HG02840 (cell line): ENCODE data around the gene MMAB.
"Not testable (repeated sequence)": the region's sequence is repeated elsewhere in the genome, so short reads cannot be mapped to it uniquely, and the experiment has no call there.

Experiments used
- ATAC-seq: cut with Tn5 transposase; IDR thresholded peaks from one replicate; pipeline ENCODE4 v1.9.1; 2021; ENCODE audit warnings: mild to moderate bottlenecking, moderate library complexity, moderate number of reproducible peaks; ENCODE audit not compliant: unreplicated experiment, low FRiP score

Gene MMAB

DNA sequence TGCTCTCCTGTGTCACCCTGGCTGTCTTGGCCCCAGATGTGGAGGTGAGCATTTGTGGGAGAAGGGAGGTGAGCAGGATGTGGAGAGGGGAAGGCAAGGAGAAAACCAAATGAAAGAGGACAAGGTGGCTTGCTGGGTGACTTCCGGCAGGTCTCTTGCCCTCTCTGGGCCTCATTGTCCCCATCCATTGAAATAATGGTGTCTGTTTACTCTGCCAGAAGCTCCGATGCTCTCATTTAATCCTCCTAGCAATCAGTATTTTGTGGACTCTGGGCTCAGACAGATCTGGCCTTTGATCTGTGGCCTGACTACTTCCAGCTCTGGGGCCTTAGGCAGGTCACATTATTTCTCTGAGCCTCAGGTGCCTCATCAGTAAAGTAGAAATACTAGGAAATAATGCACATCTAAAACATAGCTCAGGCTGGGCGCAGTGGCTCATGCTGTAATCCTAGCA is 30.9 kb upstream of the MMAB start:
- ATAC-seq = no peak

GRCh38 chr12:109602132-109602531 is 28.8 kb upstream of the MMAB start:
- not testable (repeated sequence) for ATAC-seq

DNA sequence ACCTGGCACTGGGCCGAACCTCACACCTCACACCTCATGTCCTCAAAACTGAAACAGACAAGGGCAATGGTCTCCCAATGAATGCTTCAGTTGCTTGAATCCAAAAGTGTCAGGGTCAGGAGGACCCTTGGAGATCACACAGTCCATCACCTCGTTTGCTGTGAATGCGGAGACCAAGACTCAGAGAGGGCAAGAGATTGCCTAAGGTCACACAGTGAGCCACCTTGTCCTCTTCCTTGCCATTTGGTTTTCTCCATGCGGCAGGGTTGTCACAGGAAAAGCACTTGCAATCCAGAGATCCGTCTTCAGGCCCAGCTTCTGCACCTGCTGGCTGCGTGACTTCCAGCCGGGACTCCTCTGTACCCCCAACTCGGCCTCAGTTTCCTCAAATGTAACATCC is 28.3 kb upstream of the MMAB start:
- no peak for ATAC-seq

GRCh38 chr12:109600995-109601394 is 27.7 kb upstream of the MMAB start:
- ATAC-seq = no peak

GRCh38 chr12:109600481-109600880 is 27.2 kb upstream of the MMAB start:
- no peak for ATAC-seq

DNA sequence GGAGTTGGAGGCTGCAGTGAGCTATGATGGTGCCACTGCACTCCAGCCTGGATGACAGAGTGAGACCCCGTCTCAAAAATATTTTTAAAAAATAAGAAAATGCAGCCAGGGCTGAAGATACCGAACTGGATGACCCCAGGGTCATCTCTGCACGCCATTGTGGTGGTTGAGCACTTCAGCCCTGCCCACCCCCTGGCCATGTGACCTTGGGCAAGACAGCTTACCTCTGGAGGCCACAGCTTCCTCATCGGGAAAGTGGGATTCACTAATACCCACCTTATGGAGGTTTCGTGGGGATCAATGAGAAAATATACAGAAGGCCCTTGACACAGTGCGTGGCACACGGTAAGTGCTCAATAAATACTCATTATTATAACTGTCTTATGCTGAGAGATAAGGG is 25.8 kb upstream of the MMAB start:
- ATAC-seq = no peak

DNA sequence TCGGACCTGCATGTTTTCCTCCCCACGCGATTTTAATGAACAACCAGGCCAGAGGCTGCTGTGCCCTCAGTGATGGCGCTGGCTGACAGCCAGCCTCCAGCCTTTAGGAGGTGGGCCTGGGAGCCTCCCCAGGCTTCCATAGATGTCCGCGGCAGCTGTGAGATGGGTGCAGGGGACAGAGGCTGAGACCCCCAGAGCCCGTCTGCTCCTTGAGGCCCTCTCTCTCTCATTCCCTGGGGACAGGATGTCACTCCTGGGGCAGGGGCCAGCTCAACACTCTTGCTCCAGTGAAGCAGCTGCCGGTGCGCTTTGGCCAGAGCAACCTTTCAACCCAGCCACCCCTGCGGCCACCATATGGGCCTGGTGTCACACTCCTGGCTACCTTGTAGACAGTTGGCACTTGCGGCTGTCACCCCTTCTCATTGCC is 25.1 kb upstream of the MMAB start:
- ATAC-seq = no peak

- no peak for ATAC-seq
These were observed 24.6 kb upstream of the MMAB start for GRCh38 chr12:109597795-109598427.

DNA sequence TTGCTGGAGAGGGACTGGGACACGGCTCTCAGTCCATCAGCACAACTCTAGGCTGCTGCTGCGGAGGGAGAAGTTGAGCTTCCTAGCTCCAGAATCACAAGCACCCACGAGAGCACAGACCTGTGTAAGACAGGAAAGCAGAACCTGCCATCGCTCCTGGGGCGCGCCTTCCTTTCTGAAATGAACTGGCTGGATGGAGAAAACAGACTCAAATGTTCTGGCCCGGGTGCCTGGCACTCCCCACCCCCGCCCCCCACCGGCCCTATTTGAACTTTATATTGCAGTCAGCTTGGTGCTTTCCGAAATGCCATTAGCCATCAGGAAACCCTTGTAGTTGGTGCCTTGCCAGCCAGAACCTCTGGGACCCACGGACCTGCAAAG is 24.1 kb upstream of the MMAB start:
- ATAC-seq = no peak

GRCh38 chr12:109596418-109597244 is 23.3 kb upstream of the MMAB start:
- ATAC-seq = no peak

DNA sequence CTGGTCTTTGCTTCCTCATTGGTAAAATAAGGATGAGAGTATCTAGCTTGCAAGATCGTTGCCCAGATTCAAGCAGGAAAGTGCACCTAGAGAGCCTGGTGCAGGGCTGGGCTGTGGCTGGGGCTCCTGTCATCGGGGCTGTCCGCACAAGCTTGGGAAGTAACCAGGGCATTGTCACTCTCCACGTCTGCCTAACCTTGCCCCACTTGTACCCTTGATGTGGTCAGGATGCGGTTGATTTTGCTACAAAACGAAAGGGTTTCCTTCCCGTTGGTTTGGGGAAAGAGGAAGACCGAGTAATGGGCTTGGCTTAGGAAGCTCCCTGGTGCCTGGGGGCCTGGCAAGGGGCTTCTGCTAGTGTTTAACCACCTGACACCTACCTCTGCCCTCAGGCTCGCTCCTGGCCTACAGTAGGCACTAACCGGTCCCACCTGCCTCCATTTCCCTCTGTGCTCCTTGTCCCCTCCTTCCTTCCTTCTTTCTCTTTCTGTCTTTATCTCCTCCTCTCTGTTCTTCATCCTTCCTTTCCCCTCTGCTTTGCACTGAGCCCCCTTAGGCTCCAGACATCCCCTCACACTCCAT is 22.1 kb upstream of the MMAB start:
- ATAC-seq = no peak

DNA sequence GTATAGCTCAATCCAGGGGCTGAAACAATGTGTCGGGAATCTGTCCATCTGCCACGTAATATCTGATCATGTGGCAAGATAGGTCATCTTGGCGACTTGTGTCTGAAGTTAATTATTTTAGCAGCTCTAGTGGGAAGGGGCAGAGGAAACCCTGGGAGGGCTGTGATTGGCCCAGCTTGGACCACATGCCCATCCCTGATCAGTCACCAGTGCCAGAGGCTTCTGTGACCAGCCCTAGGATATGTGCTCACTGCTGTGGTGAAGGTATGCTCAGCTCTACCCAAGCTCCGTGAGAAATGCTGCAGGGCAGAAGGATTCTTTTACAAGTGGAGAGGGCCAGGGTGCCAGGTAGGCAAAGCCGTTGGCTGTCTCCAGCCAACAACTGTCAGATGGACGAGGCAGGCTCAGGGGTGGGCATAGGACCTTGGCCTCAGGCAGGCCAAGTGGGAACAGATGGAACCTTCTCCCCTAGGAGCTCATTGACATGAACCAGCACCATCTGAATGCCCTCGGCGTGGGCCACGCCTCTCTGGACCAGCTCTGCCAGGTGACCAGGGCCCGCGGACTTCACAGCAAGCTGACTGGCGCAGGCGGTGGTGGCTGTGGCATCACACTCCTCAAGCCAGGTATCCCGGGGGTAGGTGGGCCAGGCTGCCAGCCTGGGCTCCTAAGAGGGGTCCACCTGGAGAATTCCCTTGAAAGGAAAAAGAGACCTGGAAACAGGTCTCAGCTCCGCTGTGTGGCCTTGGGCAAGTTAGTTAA is 21.4 kb upstream of the MMAB start:
- ATAC-seq = no peak

DNA sequence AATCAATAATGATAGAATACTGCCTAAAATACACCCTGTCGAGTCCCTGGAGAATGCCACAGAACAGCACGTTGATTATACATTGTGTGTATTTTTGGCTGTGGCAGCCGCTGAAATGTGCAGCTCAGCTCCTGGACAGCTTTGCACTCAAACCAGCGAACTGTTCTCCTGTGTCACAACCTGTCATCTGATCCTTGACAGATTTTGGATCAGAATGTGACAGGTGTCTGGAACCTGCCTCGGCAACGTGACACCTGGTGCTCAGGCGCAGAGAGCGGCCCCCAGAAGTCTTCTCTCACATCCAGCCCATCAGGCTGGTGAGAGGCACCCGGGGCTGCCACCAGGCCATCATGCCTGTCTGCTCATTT is 19.6 kb upstream of the MMAB start:
- ATAC-seq = no peak

DNA sequence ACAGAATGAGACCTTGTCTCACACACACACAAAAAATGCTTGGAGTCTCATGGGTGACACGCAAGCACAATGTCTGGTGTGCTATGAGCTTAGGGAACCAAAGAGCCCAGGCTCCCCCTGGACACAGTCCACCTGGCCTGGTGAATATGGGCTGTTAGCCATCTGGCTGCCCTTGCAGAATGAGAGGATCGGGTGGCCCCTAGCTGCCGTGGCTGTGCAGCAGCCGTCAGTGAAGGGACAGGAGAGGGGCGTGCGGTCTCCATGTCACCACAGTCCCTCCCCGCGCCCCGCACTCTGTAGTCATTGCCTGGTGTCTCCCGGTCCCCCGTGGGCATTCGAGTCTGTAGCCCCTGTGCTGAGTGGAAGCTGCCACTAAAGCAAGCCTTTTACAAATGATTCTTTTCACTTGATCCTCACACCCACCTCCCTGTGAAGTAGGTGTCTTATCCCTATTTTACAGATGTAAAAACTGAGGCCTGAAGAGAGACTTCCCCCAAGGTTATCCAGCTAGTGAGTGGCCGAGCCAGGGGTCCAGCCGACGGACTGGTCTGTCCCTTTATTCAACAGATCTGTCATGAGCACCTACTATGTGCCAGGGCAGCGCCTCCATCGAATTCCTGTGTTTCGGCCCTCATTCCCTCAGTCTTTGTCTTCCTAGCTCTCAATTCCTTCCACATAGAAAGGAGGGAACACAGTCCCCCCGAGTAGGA is 19.0 kb upstream of the MMAB start:
- ATAC-seq = no peak

DNA sequence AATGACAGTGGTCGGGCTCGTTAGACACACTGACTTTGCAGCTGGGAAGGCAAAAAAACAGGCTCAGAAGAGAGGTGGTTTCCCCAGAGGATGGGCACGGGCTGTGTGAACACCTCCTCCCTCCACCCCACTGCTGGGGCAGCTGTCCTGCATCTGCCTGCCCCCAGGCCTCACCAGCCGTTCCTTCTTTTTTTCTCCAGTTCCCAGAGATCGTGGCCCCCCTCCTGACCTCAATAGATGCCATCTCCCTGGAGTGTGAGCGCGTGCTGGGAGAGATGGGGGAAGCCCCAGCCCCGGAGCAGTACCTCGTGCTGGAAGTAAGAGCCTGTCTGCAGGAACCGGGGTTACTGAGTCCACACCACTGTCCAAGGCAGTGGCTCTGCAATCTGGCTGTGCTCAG is 17.7 kb upstream of the MMAB start:
- ATAC-seq = no peak

DNA sequence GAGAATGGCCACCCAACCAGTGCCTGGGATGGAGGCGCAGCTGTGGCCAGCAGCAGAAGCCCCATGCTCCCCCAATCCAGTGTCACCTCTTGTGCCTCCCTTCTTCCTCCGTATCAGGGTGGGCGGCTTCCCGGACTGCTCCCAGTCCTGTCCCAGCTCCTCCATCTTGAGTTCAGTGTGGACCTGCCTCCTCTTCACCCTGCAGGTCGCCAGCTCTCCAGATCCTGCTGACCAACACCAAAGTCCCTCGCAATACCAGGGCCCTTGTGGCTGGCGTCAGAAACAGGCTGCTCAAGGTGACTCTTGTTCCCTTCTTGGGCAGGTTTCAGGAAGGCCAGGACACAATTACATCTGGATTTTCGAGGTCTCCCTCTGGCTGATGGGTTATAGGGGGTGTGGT is 17.3 kb upstream of the MMAB start:
- ATAC-seq = no peak

GRCh38 chr12:109589691-109590245 is 16.5 kb upstream of the MMAB start:
- no peak for ATAC-seq

DNA sequence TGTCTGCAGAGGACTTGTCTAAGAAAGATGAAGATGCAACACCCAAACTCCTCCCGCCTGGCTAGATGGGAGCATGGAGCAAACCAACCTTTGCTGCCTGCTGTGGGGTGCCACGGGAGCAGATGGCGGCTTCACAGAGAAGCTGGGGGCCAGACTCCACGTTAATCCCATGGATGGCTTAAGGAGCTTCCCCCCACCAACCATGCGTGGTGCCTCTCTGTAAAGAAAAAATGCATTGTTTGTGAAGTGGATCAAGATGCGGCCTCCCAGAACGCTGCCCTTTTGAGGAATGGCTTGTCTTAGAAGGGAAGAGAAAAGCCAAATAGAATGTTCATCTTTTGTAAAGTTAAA is 15.9 kb upstream of the MMAB start:
- ATAC-seq = no peak

GRCh38 chr12:109588461-109589239 is 15.3 kb upstream of the MMAB start:
- ATAC-seq = no peak
